DOHH2 (cell line): ENCODE data around the gene DCAF15.

Experiments
- EZH2phosphoT487 ChIP-seq: fragments of 200-600 bp; sonication (generic); IDR thresholded peaks from 2 replicates; pipeline ENCODE4 v1.6.1; 2017; ENCODE audit warnings: borderline replicate concordance, mild to moderate bottlenecking, antibody characterized with exemption, low read length, moderate library complexity, mixed read lengths
- TF ChIP-seq, protein P1 (sequence below): fragments of 200-600 bp; sonication (generic); IDR thresholded peaks from one replicate; pipeline ENCODE4 v1.5.1; 2014; ENCODE audit warnings: antibody characterized with exemption, mild to moderate bottlenecking, low read depth, low read length; ENCODE audit not compliant: poor library complexity, severe bottlenecking

DNA sequence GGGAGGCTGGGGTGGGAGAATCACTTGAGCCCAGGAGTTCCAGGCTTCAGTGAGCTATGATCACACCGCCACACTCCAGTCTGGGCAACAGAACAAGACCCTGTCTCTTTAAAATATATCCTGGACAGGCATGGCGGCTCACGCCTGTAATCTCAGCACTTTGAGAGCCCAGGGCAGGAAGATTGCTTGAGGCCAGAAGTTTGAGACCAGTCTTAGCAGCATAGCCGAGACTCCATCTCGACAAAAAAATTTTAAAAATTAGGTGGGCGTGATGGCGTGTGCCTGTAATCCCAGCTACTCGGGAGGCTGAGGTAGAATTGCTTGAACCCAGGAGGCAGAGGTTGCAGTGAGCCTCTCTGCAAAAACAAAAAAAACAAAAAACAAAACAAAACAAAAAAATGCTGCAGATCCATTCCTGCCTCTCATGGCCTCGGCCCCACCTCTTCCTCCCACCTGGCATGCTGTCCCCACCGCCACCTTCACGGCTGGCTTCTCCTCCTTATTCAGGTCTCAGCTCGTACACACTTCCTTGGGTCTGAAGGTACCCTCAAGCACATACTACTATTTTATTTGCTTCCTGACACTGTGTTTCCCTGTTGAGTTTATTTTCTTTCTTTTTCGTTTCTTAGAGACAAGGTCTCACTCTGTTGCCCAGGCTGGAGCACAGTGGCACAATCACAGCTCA lies 48.5 kb downstream of the DCAF15 start:
- TF ChIP-seq, protein P1, sequence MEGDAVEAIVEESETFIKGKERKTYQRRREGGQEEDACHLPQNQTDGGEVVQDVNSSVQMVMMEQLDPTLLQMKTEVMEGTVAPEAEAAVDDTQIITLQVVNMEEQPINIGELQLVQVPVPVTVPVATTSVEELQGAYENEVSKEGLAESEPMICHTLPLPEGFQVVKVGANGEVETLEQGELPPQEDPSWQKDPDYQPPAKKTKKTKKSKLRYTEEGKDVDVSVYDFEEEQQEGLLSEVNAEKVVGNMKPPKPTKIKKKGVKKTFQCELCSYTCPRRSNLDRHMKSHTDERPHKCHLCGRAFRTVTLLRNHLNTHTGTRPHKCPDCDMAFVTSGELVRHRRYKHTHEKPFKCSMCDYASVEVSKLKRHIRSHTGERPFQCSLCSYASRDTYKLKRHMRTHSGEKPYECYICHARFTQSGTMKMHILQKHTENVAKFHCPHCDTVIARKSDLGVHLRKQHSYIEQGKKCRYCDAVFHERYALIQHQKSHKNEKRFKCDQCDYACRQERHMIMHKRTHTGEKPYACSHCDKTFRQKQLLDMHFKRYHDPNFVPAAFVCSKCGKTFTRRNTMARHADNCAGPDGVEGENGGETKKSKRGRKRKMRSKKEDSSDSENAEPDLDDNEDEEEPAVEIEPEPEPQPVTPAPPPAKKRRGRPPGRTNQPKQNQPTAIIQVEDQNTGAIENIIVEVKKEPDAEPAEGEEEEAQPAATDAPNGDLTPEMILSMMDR, result no peak
- TF ChIP-seq EZH2phosphoT487, result no peak
